Prostate gland (tissue), 2 donors: Measurements from ENCODE around the gene CRISPLD2.

ENCODE experiments used
- POLR2A ChIP-seq: fragments of 450-650 bp; IDR thresholded peaks from one replicate; pipeline ENCODE4 v1.6.1; 2016; ENCODE audit warnings: antibody characterized with exemption, mild to moderate bottlenecking
- TF ChIP-seq, protein P1 (sequence below), 4 experiments: fragments of 200-600 bp in 2 of 4; fragments of 450-650 bp in 2 of 4; sonication (generic) in 2 of 4; IDR thresholded peaks; 1 replicate in 3 of 4; 2 replicates in 1 of 4; pipeline ENCODE4 v1.5.1; 2016 to 2019; ENCODE audit warnings: antibody characterized with exemption in 4 of 4, mild to moderate bottlenecking in 2 of 4, moderate library complexity in 2 of 4

DNA sequence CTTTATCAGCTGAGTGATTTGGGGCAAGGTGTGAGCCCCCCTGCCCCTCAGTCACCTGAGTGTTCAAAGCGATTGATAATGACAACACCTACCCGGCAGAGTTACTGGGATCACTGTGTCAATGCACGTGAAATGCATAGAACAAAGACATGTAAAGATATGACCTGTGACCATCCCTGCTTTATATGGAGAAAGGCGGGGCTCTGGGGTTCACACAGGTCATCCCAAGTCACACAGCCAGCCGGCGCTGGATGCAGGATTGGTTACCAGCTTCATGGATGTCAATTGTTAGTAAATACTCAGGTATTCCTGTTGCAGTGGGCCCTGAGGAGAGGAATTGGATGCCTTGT is 64.4 kb downstream of the CRISPLD2 start:
- TF ChIP-seq, protein P1, sequence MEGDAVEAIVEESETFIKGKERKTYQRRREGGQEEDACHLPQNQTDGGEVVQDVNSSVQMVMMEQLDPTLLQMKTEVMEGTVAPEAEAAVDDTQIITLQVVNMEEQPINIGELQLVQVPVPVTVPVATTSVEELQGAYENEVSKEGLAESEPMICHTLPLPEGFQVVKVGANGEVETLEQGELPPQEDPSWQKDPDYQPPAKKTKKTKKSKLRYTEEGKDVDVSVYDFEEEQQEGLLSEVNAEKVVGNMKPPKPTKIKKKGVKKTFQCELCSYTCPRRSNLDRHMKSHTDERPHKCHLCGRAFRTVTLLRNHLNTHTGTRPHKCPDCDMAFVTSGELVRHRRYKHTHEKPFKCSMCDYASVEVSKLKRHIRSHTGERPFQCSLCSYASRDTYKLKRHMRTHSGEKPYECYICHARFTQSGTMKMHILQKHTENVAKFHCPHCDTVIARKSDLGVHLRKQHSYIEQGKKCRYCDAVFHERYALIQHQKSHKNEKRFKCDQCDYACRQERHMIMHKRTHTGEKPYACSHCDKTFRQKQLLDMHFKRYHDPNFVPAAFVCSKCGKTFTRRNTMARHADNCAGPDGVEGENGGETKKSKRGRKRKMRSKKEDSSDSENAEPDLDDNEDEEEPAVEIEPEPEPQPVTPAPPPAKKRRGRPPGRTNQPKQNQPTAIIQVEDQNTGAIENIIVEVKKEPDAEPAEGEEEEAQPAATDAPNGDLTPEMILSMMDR (IDR thresholded peaks at IDR 0.05) = no peak
- TF ChIP-seq POLR2A = no peak
